WTC11 (cell line): Measurements from ENCODE around the gene NACC2. TPM values are rescaled to one million over a fixed set of nuclear protein-coding genes. Genes with fewer than 3 reads are reported as not detected.

ENCODE experiments used
- ATAC-seq: fragments of 200-7000 bp; cut with Tn5 transposase; 2 replicates; pipeline ENCODE4 v1.10.0; 2021; ENCODE audit warnings: mild to moderate bottlenecking, moderate library complexity
- CTCF ChIA-PET: fragments of 300-600 bp; sonication (Branson Sonifier 250); formaldehyde crosslinking; loops from one replicate; lab custom pipeline; 2021; ENCODE audit warnings: antibody characterized with exemption; lab: Charles Lee
- POLR2A ChIA-PET: fragments of 350-600 bp; sonication (Branson Sonifier 250); formaldehyde crosslinking; loops from one replicate; lab custom pipeline; 2021; ENCODE audit warnings: antibody characterized with exemption; lab: Charles Lee
- DNase-seq: peaks from one replicate; pipeline ENCODE4 v3.0.0; 2021; ENCODE audit warnings: low spot score
- H3K27ac Mint-ChIP-seq: 2 replicates; pipeline ENCODE4 v1.8.0; 2021; ENCODE audit warnings: mixed read lengths
- H3K27me3 Mint-ChIP-seq: 2 replicates; pipeline ENCODE4 v1.8.0; 2021; ENCODE audit warnings: low read depth, mild to moderate bottlenecking, moderate library complexity, mixed read lengths
- H3K36me3 Mint-ChIP-seq: 2 replicates; pipeline ENCODE4 v1.8.0; 2021; ENCODE audit warnings: mixed read lengths
- H3K4me1 Mint-ChIP-seq: 2 replicates; pipeline ENCODE4 v1.8.0; 2022; ENCODE audit warnings: mixed read lengths
- H3K4me3 Mint-ChIP-seq: 2 replicates; pipeline ENCODE4 v1.8.0; 2021; ENCODE audit warnings: mild to moderate bottlenecking, moderate library complexity, mixed read lengths
- H3K9me3 Mint-ChIP-seq: 2 replicates; pipeline ENCODE4 v1.8.0; 2021; ENCODE audit warnings: mixed read lengths
- ATF6 ChIP-seq: sonication (generic); formaldehyde crosslinking; IDR thresholded peaks from 2 replicates; pipeline ENCODE4 v1.8.1; 2023; ENCODE audit warnings: mild to moderate bottlenecking, missing genetic modification reagents
- CBFB ChIP-seq: sonication (generic); formaldehyde crosslinking; IDR thresholded peaks from 2 replicates; pipeline ENCODE4 v1.8.1; 2022; ENCODE audit warnings: mild to moderate bottlenecking, low read depth, missing genetic modification reagents
- CTCF ChIP-seq: fragments of 200-600 bp; IDR thresholded peaks from 2 replicates; pipeline ENCODE4 v1.8.0; 2022; ENCODE audit warnings: antibody characterized with exemption
- ELF4 ChIP-seq: sonication (generic); formaldehyde crosslinking; IDR thresholded peaks from 2 replicates; pipeline ENCODE4 v1.8.1; 2022; ENCODE audit warnings: low read depth, mild to moderate bottlenecking, moderate library complexity, missing genetic modification reagents
- ESRRA ChIP-seq: sonication (generic); formaldehyde crosslinking; IDR thresholded peaks from 2 replicates; pipeline ENCODE4 v1.8.1; 2022; ENCODE audit warnings: mild to moderate bottlenecking, missing genetic modification reagents, borderline replicate concordance
- RORB ChIP-seq: fragments of 250-450 bp; sonication (Bioruptor Pico); IDR thresholded peaks from 2 replicates; pipeline ENCODE4 v1.9.0; 2021; ENCODE audit warnings: mild to moderate bottlenecking
- TEAD1 ChIP-seq: sonication (generic); formaldehyde crosslinking; IDR thresholded peaks from 2 replicates; pipeline ENCODE4 v1.8.0; 2022; ENCODE audit warnings: mild to moderate bottlenecking, missing genetic modification reagents
- TEAD4 ChIP-seq: sonication (generic); formaldehyde crosslinking; IDR thresholded peaks from 2 replicates; pipeline ENCODE4 v1.8.0; 2022; ENCODE audit warnings: mild to moderate bottlenecking, missing genetic modification reagents
- USF1 ChIP-seq: sonication (generic); formaldehyde crosslinking; IDR thresholded peaks from 2 replicates; pipeline ENCODE4 v1.8.0; 2022; ENCODE audit warnings: mild to moderate bottlenecking, missing genetic modification reagents
- ZNF219 ChIP-seq: sonication (generic); formaldehyde crosslinking; IDR thresholded peaks from 2 replicates; pipeline ENCODE4 v1.8.0; 2023; ENCODE audit warnings: missing genetic modification reagents, mild to moderate bottlenecking, borderline replicate concordance
- ZNF232 ChIP-seq: sonication (generic); formaldehyde crosslinking; IDR thresholded peaks from 2 replicates; pipeline ENCODE4 v1.8.0; 2022; ENCODE audit warnings: mild to moderate bottlenecking, missing genetic modification reagents
- ZNF317 ChIP-seq: sonication (generic); formaldehyde crosslinking; IDR thresholded peaks from 2 replicates; pipeline ENCODE4 v1.8.1; 2023; ENCODE audit warnings: low read depth, mild to moderate bottlenecking, moderate library complexity, missing genetic modification reagents, borderline replicate concordance
- total RNA-seq: library from RNA; stranded (reverse); gene quantifications from 3 replicates; pipeline ENCODE4 v1.2.3, GENCODE V29; 2021
- TF ChIP-seq, protein P1 (sequence below): sonication (generic); formaldehyde crosslinking; IDR thresholded peaks from 2 replicates; pipeline ENCODE4 v1.8.0; 2023; ENCODE audit warnings: missing genetic modification reagents
- TF ChIP-seq, protein P2 (sequence below): sonication (generic); formaldehyde crosslinking; IDR thresholded peaks from 2 replicates; pipeline ENCODE4 v1.8.1; 2022; ENCODE audit warnings: low read depth, missing genetic modification reagents, borderline replicate concordance
- TF ChIP-seq, protein P3 (sequence below): sonication (generic); formaldehyde crosslinking; conservative IDR thresholded peaks from 2 replicates; pipeline ENCODE4 v1.8.1; 2023; ENCODE audit warnings: mild to moderate bottlenecking, low read depth, missing genetic modification reagents, moderate library complexity

Gene NACC2
- total RNA-seq, 1 experiment from 2014 or later: 17.1 TPM

- Mint-ChIP-seq H3K36me3 (no peaks in the 10 kb centered on the region), H3K27ac (no peak overlapping the region), H3K27me3 (no peaks in the 10 kb centered on the region), H3K4me3 (no peak overlapping the region), H3K4me1 (peaks cover 25% of the 10 kb centered on the region), H3K9me3 (no peaks in the 10 kb centered on the region)
- TF ChIP-seq USF1 (CRISPR knock-in tag): no peak
- TF ChIP-seq ELF4: no peak
- TF ChIP-seq ZNF219 (CRISPR knock-in tag): no peak
- TF ChIP-seq ATF6: no peak
- no peak for TF ChIP-seq RORB (CRISPR knock-in tag)
- TF ChIP-seq TEAD1 (CRISPR knock-in tag): no peak
- no peak for TF ChIP-seq TEAD4 (CRISPR knock-in tag)
- TF ChIP-seq, protein P1, sequence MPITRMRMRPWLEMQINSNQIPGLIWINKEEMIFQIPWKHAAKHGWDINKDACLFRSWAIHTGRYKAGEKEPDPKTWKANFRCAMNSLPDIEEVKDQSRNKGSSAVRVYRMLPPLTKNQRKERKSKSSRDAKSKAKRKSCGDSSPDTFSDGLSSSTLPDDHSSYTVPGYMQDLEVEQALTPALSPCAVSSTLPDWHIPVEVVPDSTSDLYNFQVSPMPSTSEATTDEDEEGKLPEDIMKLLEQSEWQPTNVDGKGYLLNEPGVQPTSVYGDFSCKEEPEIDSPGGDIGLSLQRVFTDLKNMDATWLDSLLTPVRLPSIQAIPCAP: no peak
- no peak for TF ChIP-seq CTCF
- TF ChIP-seq ZNF317: no peak
- TF ChIP-seq CBFB (CRISPR knock-in tag): no peak
- TF ChIP-seq, protein P2, sequence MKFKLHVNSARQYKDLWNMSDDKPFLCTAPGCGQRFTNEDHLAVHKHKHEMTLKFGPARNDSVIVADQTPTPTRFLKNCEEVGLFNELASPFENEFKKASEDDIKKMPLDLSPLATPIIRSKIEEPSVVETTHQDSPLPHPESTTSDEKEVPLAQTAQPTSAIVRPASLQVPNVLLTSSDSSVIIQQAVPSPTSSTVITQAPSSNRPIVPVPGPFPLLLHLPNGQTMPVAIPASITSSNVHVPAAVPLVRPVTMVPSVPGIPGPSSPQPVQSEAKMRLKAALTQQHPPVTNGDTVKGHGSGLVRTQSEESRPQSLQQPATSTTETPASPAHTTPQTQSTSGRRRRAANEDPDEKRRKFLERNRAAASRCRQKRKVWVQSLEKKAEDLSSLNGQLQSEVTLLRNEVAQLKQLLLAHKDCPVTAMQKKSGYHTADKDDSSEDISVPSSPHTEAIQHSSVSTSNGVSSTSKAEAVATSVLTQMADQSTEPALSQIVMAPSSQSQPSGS: no peak
- TF ChIP-seq, protein P3, sequence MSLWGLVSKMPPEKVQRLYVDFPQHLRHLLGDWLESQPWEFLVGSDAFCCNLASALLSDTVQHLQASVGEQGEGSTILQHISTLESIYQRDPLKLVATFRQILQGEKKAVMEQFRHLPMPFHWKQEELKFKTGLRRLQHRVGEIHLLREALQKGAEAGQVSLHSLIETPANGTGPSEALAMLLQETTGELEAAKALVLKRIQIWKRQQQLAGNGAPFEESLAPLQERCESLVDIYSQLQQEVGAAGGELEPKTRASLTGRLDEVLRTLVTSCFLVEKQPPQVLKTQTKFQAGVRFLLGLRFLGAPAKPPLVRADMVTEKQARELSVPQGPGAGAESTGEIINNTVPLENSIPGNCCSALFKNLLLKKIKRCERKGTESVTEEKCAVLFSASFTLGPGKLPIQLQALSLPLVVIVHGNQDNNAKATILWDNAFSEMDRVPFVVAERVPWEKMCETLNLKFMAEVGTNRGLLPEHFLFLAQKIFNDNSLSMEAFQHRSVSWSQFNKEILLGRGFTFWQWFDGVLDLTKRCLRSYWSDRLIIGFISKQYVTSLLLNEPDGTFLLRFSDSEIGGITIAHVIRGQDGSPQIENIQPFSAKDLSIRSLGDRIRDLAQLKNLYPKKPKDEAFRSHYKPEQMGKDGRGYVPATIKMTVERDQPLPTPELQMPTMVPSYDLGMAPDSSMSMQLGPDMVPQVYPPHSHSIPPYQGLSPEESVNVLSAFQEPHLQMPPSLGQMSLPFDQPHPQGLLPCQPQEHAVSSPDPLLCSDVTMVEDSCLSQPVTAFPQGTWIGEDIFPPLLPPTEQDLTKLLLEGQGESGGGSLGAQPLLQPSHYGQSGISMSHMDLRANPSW (CRISPR knock-in tag): no peak
- no peak for TF ChIP-seq ZNF232 (CRISPR knock-in tag)
- no peak for TF ChIP-seq ESRRA (CRISPR knock-in tag)
- ATAC-seq (no peak), DNase-seq (peak; percentile 11)
- POLR2A ChIA-PET: no interaction called here
- CTCF ChIA-PET: interaction anchor here (0.6 to 1.3 kb wide), 4 partner anchors 14 to 228 kb away, joined by 3 read pairs; no protein-coding TSS in a partner anchor
These were observed 76.6 kb downstream of the NACC2 start for GRCh38 chr9:136018257-136019031.
